Prostate gland (tissue), 2 donors: ENCODE measurements around the gene STAC.

Experiments used
- CTCF ChIP-seq, 4 experiments: fragments of 200-600 bp in 2 of 4; fragments of 450-650 bp in 2 of 4; sonication (generic) in 2 of 4; IDR thresholded peaks; 1 replicate in 3 of 4; 2 replicates in 1 of 4; pipeline ENCODE4 v1.5.1; 2016 to 2019; ENCODE audit warnings: antibody characterized with exemption in 4 of 4, mild to moderate bottlenecking in 2 of 4, moderate library complexity in 2 of 4
- POLR2A ChIP-seq: fragments of 450-650 bp; IDR thresholded peaks from one replicate; pipeline ENCODE4 v1.6.1; 2016; ENCODE audit warnings: antibody characterized with exemption, mild to moderate bottlenecking

DNA sequence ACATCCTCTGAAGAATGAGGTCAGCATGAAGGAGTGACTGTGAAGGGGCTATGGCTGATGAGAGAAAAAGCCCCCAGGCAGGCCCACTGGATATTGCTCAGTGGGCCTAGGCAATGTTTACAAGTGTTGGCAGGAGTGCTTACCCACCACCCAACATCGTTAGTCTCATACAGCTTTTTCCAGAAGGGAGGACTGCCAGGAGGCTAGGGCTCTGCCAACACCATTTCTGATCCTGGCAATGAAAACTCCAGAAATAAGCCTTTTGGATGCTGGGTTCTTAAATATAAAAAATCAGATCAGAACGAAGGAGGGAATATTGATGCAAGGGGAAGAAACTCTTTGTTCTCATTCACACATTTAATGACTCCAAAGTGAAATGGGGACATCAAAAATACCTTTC is 194.9 kb downstream of the STAC start:
- no peak for TF ChIP-seq CTCF (IDR thresholded peaks at IDR 0.05)
- TF ChIP-seq POLR2A = no peak
